SIG-M5 treated with dmso at 0.1 percent for 504 hours (cell line): ENCODE measurements around the gene ZNF341.

ENCODE experiments used
- DNase-seq: peaks from one replicate; lab custom pipeline; 2025; ENCODE audit not compliant: unreplicated experiment; lab: John Stamatoyannopoulos, UW

The ZNF341 gene

DNA sequence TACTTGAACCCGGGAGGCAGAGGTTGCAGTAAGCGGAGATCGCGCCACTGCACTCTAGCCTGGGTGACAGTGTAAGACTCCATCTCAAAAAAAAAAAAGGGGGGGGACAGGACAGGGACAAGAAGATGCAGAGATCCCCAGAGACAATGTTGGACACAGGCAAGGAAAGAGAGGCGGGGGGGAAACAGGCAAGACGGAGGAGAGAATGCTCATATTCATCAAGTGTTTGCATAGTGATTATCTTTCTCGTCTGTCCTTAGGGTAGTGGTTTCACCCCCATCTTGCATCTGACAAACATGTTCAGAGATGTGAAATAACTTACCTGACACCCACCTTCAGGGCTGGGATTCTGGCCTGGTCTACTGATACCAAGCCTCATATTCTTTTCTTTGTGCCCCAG is 108.4 kb downstream of the ZNF341 start:
- DNase-seq = no peak

DNA sequence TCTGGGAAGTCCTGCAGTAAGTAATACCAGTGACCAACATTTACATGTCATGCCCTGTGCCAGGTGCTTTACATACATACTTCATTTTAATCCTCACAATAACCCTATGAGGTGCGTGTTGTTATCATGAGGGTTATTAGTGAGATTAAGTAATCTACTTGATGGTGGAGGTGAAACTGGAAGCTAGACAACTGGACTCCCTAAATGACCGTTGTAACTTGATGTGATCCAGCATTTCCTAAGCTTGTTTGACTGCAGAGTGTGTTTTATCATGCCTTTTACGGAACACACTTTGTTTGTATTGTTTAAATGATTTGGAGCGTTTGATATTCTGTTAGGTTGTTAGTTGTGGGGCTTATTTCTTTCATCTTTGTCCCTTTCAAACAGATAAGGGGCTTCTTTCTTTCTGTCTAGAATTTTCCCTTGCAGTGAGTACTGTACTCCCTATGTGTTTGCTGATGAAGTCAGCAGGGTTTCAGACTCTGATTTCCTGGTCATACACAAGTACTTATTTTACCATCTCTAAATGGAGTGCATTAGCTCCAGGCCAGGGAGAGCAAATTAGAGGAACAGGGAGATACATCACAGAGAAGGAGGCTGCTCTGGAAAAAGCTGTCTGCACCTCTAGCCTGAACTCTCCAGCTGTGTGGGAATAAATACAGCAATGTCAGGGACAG is 109.1 kb downstream of the ZNF341 start:
- no peak for DNase-seq

- no peak for DNase-seq
Measured at GRCh38 chr20:33841436-33841799, 109.6 kb downstream of the ZNF341 start.
